HEK293 (cell line): ENCODE measurements around the gene RYR2.
A peak's percentile ranks its signal among the peaks of the same experiment; 100 is the strongest.

ENCODE experiments used
- CTCF ChIA-PET: fragments of 350-600 bp; formaldehyde crosslinking; extraction: SDS; loops from one replicate; lab custom pipeline; 2021; ENCODE audit warnings: antibody characterized with exemption; lab: Yijun Ruan, JAX
- POLR2A ChIA-PET: fragments of 300-600 bp; formaldehyde crosslinking; extraction: SDS; loops from one replicate; lab custom pipeline; 2020; ENCODE audit warnings: antibody characterized with exemption, inconsistent platforms; lab: Yijun Ruan, JAX
- H3K27ac ChIP-seq: fragments of 200-500 bp; sonication (Bioruptor generic); 2 replicates; pipeline ENCODE4 v1.5.1; 2014; ENCODE audit warnings: low read depth, low read length, control low read depth, inconsistent platforms; ENCODE audit errors: extremely low read depth
- H3K36me3 ChIP-seq, 2 experiments: fragments of 200-500 bp in 1 of 2; sonication (Bioruptor generic) in 1 of 2; 1 replicate in 1 of 2; 2 replicates in 1 of 2; pipeline ENCODE4 v1.5.1; 2014 to 2017; ENCODE audit warnings: inconsistent platforms in 2 of 2, low read length in 2 of 2; ENCODE audit not compliant: control insufficient read depth in 2 of 2, insufficient read depth in 1 of 2
- H3K4me1 ChIP-seq: fragments of 200-500 bp; sonication (Bioruptor generic); 2 replicates; pipeline ENCODE4 v1.5.1; 2014; ENCODE audit warnings: mild to moderate bottlenecking, low read length, inconsistent platforms; ENCODE audit not compliant: control insufficient read depth, insufficient read depth
- H3K4me3 ChIP-seq: 2 replicates; pipeline ENCODE4 v1.5.1; 2011; ENCODE audit warnings: low read depth, mild to moderate bottlenecking, control low read depth, low read length, moderate library complexity
- H3K9me3 ChIP-seq: fragments of 200-500 bp; sonication (Bioruptor generic); 2 replicates; pipeline ENCODE4 v1.5.1; 2014; ENCODE audit warnings: low read depth, low read length, inconsistent platforms; ENCODE audit not compliant: control insufficient read depth, insufficient read depth
- BCL6B ChIP-seq: fragments of 450-650 bp; formaldehyde crosslinking; IDR thresholded peaks from 2 replicates; pipeline ENCODE4 v1.5.1; 2017; ENCODE audit warnings: missing biosample characterization, missing genetic modification characterization
- GLIS2 ChIP-seq: fragments of 450-650 bp; formaldehyde crosslinking; IDR thresholded peaks from 2 replicates; pipeline ENCODE4 v1.5.1; 2016; ENCODE audit warnings: missing biosample characterization, missing genetic modification characterization
- HOXD13 ChIP-seq: sonication (generic); formaldehyde crosslinking; IDR thresholded peaks from 2 replicates; pipeline ENCODE4 v1.8.0; 2022; ENCODE audit warnings: missing genetic modification reagents, borderline replicate concordance
- IKZF3 ChIP-seq: fragments of 450-650 bp; IDR thresholded peaks from 2 replicates; pipeline ENCODE4 v1.5.0; 2018; ENCODE audit warnings: missing biosample characterization, mild to moderate bottlenecking, missing genetic modification characterization, moderate library complexity
- KLF9 ChIP-seq: fragments of 450-650 bp; formaldehyde crosslinking; IDR thresholded peaks from 2 replicates; pipeline ENCODE4 v1.5.1; 2016; ENCODE audit warnings: missing biosample characterization, missing genetic modification characterization, low read depth
- OSR2 ChIP-seq: fragments of 450-650 bp; formaldehyde crosslinking; IDR thresholded peaks from 2 replicates; pipeline ENCODE4 v1.5.1; 2016; ENCODE audit warnings: missing biosample characterization, missing genetic modification characterization
- PRDM6 ChIP-seq: fragments of 450-650 bp; formaldehyde crosslinking; IDR thresholded peaks from 2 replicates; pipeline ENCODE4 v1.5.1; 2017; ENCODE audit warnings: missing biosample characterization, missing genetic modification characterization
- SP3 ChIP-seq: fragments of 450-650 bp; formaldehyde crosslinking; IDR thresholded peaks from 2 replicates; pipeline ENCODE4 v1.5.1; 2016; ENCODE audit warnings: missing biosample characterization, missing genetic modification characterization
- TCF7L2 ChIP-seq: IDR thresholded peaks from 2 replicates; pipeline ENCODE4 v1.6.1; 2011; ENCODE audit warnings: low read depth, mild to moderate bottlenecking, inconsistent platforms, low read length, moderate library complexity, borderline replicate concordance
- TRIM28 ChIP-seq: IDR thresholded peaks from 2 replicates; pipeline ENCODE4 v1.6.1; 2011; ENCODE audit warnings: low read length, control low read depth, borderline replicate concordance
- ZNF132 ChIP-seq: fragments of 450-650 bp; formaldehyde crosslinking; IDR thresholded peaks from 2 replicates; pipeline ENCODE4 v1.5.1; 2017; ENCODE audit warnings: missing biosample characterization, missing genetic modification characterization, borderline replicate concordance
- ZNF140 ChIP-seq: fragments of 450-650 bp; formaldehyde crosslinking; IDR thresholded peaks from 2 replicates; pipeline ENCODE4 v1.5.1; 2016; ENCODE audit warnings: missing biosample characterization, missing genetic modification characterization
- ZNF146 ChIP-seq: fragments of 450-650 bp; formaldehyde crosslinking; IDR thresholded peaks from 2 replicates; pipeline ENCODE4 v1.5.1; 2016; ENCODE audit warnings: missing biosample characterization, missing genetic modification characterization
- ZNF18 ChIP-seq: fragments of 450-650 bp; formaldehyde crosslinking; IDR thresholded peaks from 2 replicates; pipeline ENCODE4 v1.5.1; 2016; ENCODE audit warnings: missing biosample characterization, missing genetic modification characterization
- ZNF202 ChIP-seq: fragments of 450-650 bp; formaldehyde crosslinking; IDR thresholded peaks from 2 replicates; pipeline ENCODE4 v1.5.1; 2016; ENCODE audit warnings: missing biosample characterization, missing genetic modification characterization, borderline replicate concordance
- ZNF214 ChIP-seq: fragments of 450-650 bp; formaldehyde crosslinking; IDR thresholded peaks from 2 replicates; pipeline ENCODE4 v1.5.1; 2017; ENCODE audit warnings: missing biosample characterization, mild to moderate bottlenecking, missing genetic modification characterization, borderline replicate concordance
- ZNF274 ChIP-seq, 2 experiments: fragments of 200-500 bp in 1 of 2; fragments of 450-650 bp in 1 of 2; sonication (Bioruptor generic) in 1 of 2; formaldehyde crosslinking in 1 of 2; IDR thresholded peaks; 2 replicates each; pipeline versions ENCODE4 v1.5.1 to v1.6.1; 2014 to 2016; ENCODE audit warnings: borderline replicate concordance in 1 of 2, inconsistent platforms in 1 of 2, low read length in 1 of 2, missing biosample characterization in 1 of 2, missing genetic modification characterization in 1 of 2
- ZNF394 ChIP-seq: fragments of 450-650 bp; formaldehyde crosslinking; IDR thresholded peaks from 2 replicates; pipeline ENCODE4 v1.5.1; 2016; ENCODE audit warnings: missing biosample characterization, missing genetic modification characterization, mild to moderate bottlenecking, moderate library complexity, borderline replicate concordance
- ZNF513 ChIP-seq: fragments of 450-650 bp; IDR thresholded peaks from 2 replicates; pipeline ENCODE4 v1.5.1; 2018; ENCODE audit warnings: missing biosample characterization, missing genetic modification characterization
- ZNF707 ChIP-seq: fragments of 450-650 bp; formaldehyde crosslinking; IDR thresholded peaks from 2 replicates; pipeline ENCODE4 v1.5.1; 2016; ENCODE audit warnings: missing biosample characterization, missing genetic modification characterization
- ZNF747 ChIP-seq: fragments of 450-650 bp; formaldehyde crosslinking; IDR thresholded peaks from 2 replicates; pipeline ENCODE4 v1.5.1; 2016; ENCODE audit warnings: missing biosample characterization, missing genetic modification characterization
- ZSCAN4 ChIP-seq: fragments of 450-650 bp; formaldehyde crosslinking; IDR thresholded peaks from 2 replicates; pipeline ENCODE4 v1.5.1; 2017; ENCODE audit warnings: missing biosample characterization, missing genetic modification characterization

Gene RYR2

GRCh38 chr1:237763137-237763536 lies 721.2 kb downstream of the RYR2 start (continued):
- no peak for TF ChIP-seq ZNF394
- no peak for TF ChIP-seq ZNF146 (tag by site-specific recombination)
- TF ChIP-seq ZNF747 (tag by site-specific recombination): no peak
- no peak for TF ChIP-seq ZNF274 (IDR thresholded peaks at IDR 0.05; ENCODE audit: low read length)
- TF ChIP-seq ZNF274 (tag by site-specific recombination; IDR thresholded peaks at IDR 0.05; ENCODE audit: borderline replicate concordance): no peak
- TF ChIP-seq ZNF214: no peak
- no peak for TF ChIP-seq ZNF513 (tag by site-specific recombination)
- TF ChIP-seq, all 188 proteins: peak for 0

GRCh38 chr1:237763751-237764150 lies 721.8 kb downstream of the RYR2 start:
- POLR2A ChIA-PET: no interaction called here

GRCh38 chr1:237769916-237770315 lies 727.9 kb downstream of the RYR2 start:
- H3K4me1 ChIP-seq: peaks cover 2% of the 10 kb centered on the region; the same call in 1 of the 2 replicates
- TF ChIP-seq GLIS2 (tag by site-specific recombination): no peak
- TF ChIP-seq ZNF18 (tag by site-specific recombination): no peak
- no peaks in the 10 kb centered on the region for H3K9me3 ChIP-seq
- ChIA-PET CTCF (interaction anchor here (0.6 kb wide), 1 partner anchor 79 kb away, joined by 3 read pairs; no protein-coding TSS in a partner anchor), POLR2A (no interaction called here)
- no peaks in the 10 kb centered on the region for H3K36me3 ChIP-seq
- H3K4me3 ChIP-seq: no peak overlapping the region
- no peak overlapping the region for H3K27ac ChIP-seq

More at GRCh38 chr1:237763751-237764150, 721.8 kb downstream of the RYR2 start:
- no peaks in the 10 kb centered on the region for H3K36me3 ChIP-seq
- H3K27ac ChIP-seq: no peak overlapping the region
- CTCF ChIA-PET: interaction anchor here (0.6 kb wide), 1 partner anchor 1159 kb away, joined by 4 read pairs; no protein-coding TSS in a partner anchor
- no peaks in the 10 kb centered on the region for H3K9me3 ChIP-seq
- no peak for TF ChIP-seq OSR2 (tag by site-specific recombination)
- H3K4me3 ChIP-seq: no peak overlapping the region
- no peaks in the 10 kb centered on the region for H3K4me1 ChIP-seq

GRCh38 chr1:237772009-237772408 lies 730.0 kb downstream of the RYR2 start:
- Histone ChIP-seq H3K27ac (no peak overlapping the region), H3K4me1 (peaks cover 2% of the 10 kb centered on the region; the same call in 1 of the 2 replicates), H3K9me3 (no peaks in the 10 kb centered on the region), H3K36me3 (no peaks in the 10 kb centered on the region), H3K4me3 (no peak overlapping the region)
- TF ChIP-seq ZNF140 (no peak), TCF7L2 (0 out of 2 replicates have a peak, but pooled peaks have one; percentile 16), ZNF707 (tag by site-specific recombination) (no peak), IKZF3 (tag by site-specific recombination) (no peak), ZNF132 (tag by site-specific recombination) (no peak), ZSCAN4 (no peak), BCL6B (peak; percentile 54; the same call in 1 of the 2 replicates), PRDM6 (tag by site-specific recombination) (peak; percentile 40; the same call in 1 of the 2 replicates), ZNF202 (tag by site-specific recombination) (no peak), KLF9 (tag by site-specific recombination) (no peak), TRIM28 (peak; percentile 59), HOXD13 (no peak), SP3 (no peak)
- POLR2A ChIA-PET: no interaction called here
- CTCF ChIA-PET: no interaction called here
